ENCODE results near the gene MBD1. TPM values are rescaled to one million over a fixed set of nuclear protein-coding genes. Genes with fewer than 3 reads are reported as not detected.

The MBD1 gene
- total RNA-seq, 2 donors from 2014 or later, result 47.9 to 77.1 TPM

- peak within 1 kb of the TSS; percentile 62 to 76 for H3K4me3 ChIP-seq
- peaks cover 0 to 13% of the 10 kb centered on the region in 2 donors for H3K4me1 ChIP-seq
- no peaks in the 10 kb centered on the region for H3K27me3 ChIP-seq
- H3K36me3 ChIP-seq, result peaks cover 26% of the 10 kb centered on the region
- peak; percentile 97 for DNase-seq (ENCODE audit: low spot score)
- TF ChIP-seq CTCF (IDR thresholded peaks at IDR 0.05), result peak in 1 of 2 donors; percentile 62
- no peaks in the 10 kb centered on the region for H3K9me3 ChIP-seq
- H3K27ac ChIP-seq, result peak within 1 kb of the TSS; percentile 87 to 90
Observed at GRCh38 chr18:50287441-50288347, 6.4 kb upstream of the MBD1 start, which contains the start of gene CXXC1. Gene CXXC1, minus strand, starts transcription at chr18:50287692. Its CDS starts 103 bp downstream, at chr18:50287589.

GRCh38 chr18:50287028-50287440, 5.7 kb upstream of the MBD1 start:
- H3K27ac ChIP-seq, result peak overlapping the region; percentile 87 to 90
- H3K36me3 ChIP-seq, result peaks cover 30% of the 10 kb centered on the region
- peaks cover 0 to 17% of the 10 kb centered on the region in 2 donors for H3K4me1 ChIP-seq
- TF ChIP-seq CTCF (IDR thresholded peaks at IDR 0.05), result no peak
- DNase-seq (ENCODE audit: low spot score), result no peak
- H3K9me3 ChIP-seq, result no peaks in the 10 kb centered on the region
- no peaks in the 10 kb centered on the region for H3K27me3 ChIP-seq
- H3K4me3 ChIP-seq, result peak overlapping the region; percentile 62 to 76

- TF ChIP-seq CTCF (IDR thresholded peaks at IDR 0.05), result no peak
- Histone ChIP-seq H3K27ac (peak overlapping the region; percentile 87 to 90), H3K4me1 (peaks cover 0 to 21% of the 10 kb centered on the region in 2 donors), H3K36me3 (peaks cover 30% of the 10 kb centered on the region), H3K4me3 (peak overlapping the region; percentile 62 to 76), H3K27me3 (no peaks in the 10 kb centered on the region), H3K9me3 (no peaks in the 10 kb centered on the region)
- no peak for DNase-seq (ENCODE audit: low spot score)
Observed at GRCh38 chr18:50286391-50287027, 5.2 kb upstream of the MBD1 start.

GRCh38 chr18:50285631-50286321, 4.5 kb upstream of the MBD1 start:
- no peak for DNase-seq (ENCODE audit: low spot score)
- Histone ChIP-seq H3K27ac (no peak overlapping the region), H3K36me3 (peaks cover 30% of the 10 kb centered on the region), H3K27me3 (no peaks in the 10 kb centered on the region), H3K9me3 (no peaks in the 10 kb centered on the region), H3K4me1 (peaks cover 0 to 21% of the 10 kb centered on the region in 2 donors), H3K4me3 (no peak overlapping the region)
- no peak for TF ChIP-seq CTCF (IDR thresholded peaks at IDR 0.05)

GRCh38 chr18:50285071-50285470, 3.7 kb upstream of the MBD1 start:
- H3K27ac ChIP-seq, result no peak overlapping the region

More at GRCh38 chr18:50285071-50285470, 3.7 kb upstream of the MBD1 start:
- no peak for DNase-seq (ENCODE audit: low spot score)
- Histone ChIP-seq H3K27me3 (no peaks in the 10 kb centered on the region), H3K9me3 (no peaks in the 10 kb centered on the region), H3K4me1 (peaks cover 0 to 28% of the 10 kb centered on the region in 2 donors), H3K4me3 (no peak overlapping the region), H3K36me3 (peaks cover 30% of the 10 kb centered on the region)
- TF ChIP-seq CTCF (IDR thresholded peaks at IDR 0.05), result no peak
